Tibial artery (tissue), 4 donors: ENCODE results near the gene GRK1.

ENCODE experiments used
- DNase-seq, 2 donors: peaks; one replicate each; pipeline ENCODE4 v3.0.0-alpha.2; 2019
- H3K27ac ChIP-seq, 2 donors: fragments of 200-600 bp; sonication (generic) in 1 of 2; 1 replicate in 1 of 2; 2 replicates in 1 of 2; pipeline ENCODE4 v1.5.1; 2018 to 2019; ENCODE audit warnings: mild to moderate bottlenecking in 1 of 2
- H3K27me3 ChIP-seq, 2 donors: fragments of 200-600 bp; sonication (generic) in 1 of 2; one replicate each; pipeline versions ENCODE4 v1.5.1 to v1.6.0; 2016 to 2019
- H3K36me3 ChIP-seq, 3 donors: fragments of 200-600 bp; sonication (generic) in 2 of 3; one replicate each; pipeline ENCODE4 v1.5.1; 2016 to 2019; ENCODE audit warnings: mild to moderate bottlenecking in 2 of 3
- H3K4me1 ChIP-seq, 4 donors: fragments of 200-600 bp; sonication (generic) in 2 of 4; 1 replicate in 3 of 4; 2 replicates in 1 of 4; pipeline ENCODE4 v1.5.1; 2016 to 2019
- H3K4me3 ChIP-seq, 2 donors: fragments of 200-600 bp; sonication (generic) in 1 of 2; 1 replicate in 1 of 2; 2 replicates in 1 of 2; pipeline ENCODE4 v1.5.1; 2018 to 2019; ENCODE audit warnings: mild to moderate bottlenecking in 2 of 2
- H3K9me3 ChIP-seq, 3 donors: fragments of 200-600 bp; sonication (generic) in 1 of 3; one replicate each; pipeline ENCODE4 v1.5.1; 2016 to 2019
- CTCF ChIP-seq, 2 experiments: fragments of 200-600 bp in 1 of 2; fragments of 450-650 bp in 1 of 2; IDR thresholded peaks; one replicate each; pipeline ENCODE4 v1.5.1; 2017 to 2019; ENCODE audit warnings: antibody characterized with exemption in 2 of 2, mild to moderate bottlenecking in 1 of 2, moderate library complexity in 1 of 2
- intact Hi-C: fragments of 100-400 bp; cut with DNase I; formaldehyde crosslinking; loops from one replicate; pipeline ENCODE4 v1.15.0; 2023; ENCODE audit warnings: low total_unique reads

The GRK1 gene

GRCh38 chr13:113763961-113764792 is 97.2 kb downstream of the GRK1 start:
- Histone ChIP-seq H3K27me3 (peaks cover 0 to 14% of the 10 kb centered on the region in 2 donors), H3K4me1 (peaks cover 0 to 7% (median 6%) of the 10 kb centered on the region in 4 donors), H3K36me3 (no peaks in the 10 kb centered on the region), H3K9me3 (no peaks in the 10 kb centered on the region), H3K4me3 (no peak overlapping the region), H3K27ac (no peak overlapping the region)
- no peak for TF ChIP-seq CTCF (IDR thresholded peaks at IDR 0.05)
- intact Hi-C loops = no loop called here
- DNase-seq = peak in 1 of 2 donors; percentile 60

GRCh38 chr13:113764793-113765563 is 98.0 kb downstream of the GRK1 start:
- H3K9me3 ChIP-seq = no peaks in the 10 kb centered on the region
- TF ChIP-seq CTCF (IDR thresholded peaks at IDR 0.05) = no peak
- peaks cover 0 to 14% of the 10 kb centered on the region in 2 donors for H3K27me3 ChIP-seq
- H3K27ac ChIP-seq = no peak overlapping the region
- no peaks in the 10 kb centered on the region for H3K36me3 ChIP-seq
- H3K4me1 ChIP-seq = peaks cover 0 to 2% (median under 1%) of the 10 kb centered on the region in 4 donors
- no peak overlapping the region for H3K4me3 ChIP-seq
- intact Hi-C loops = no loop called here
- peak in 1 of 2 donors; percentile 34 for DNase-seq

GRCh38 chr13:113765564-113765910 is 98.5 kb downstream of the GRK1 start:
- Histone ChIP-seq H3K36me3 (no peaks in the 10 kb centered on the region), H3K27me3 (peaks cover 0 to 14% of the 10 kb centered on the region in 2 donors), H3K4me3 (no peak overlapping the region), H3K27ac (no peak overlapping the region), H3K4me1 (no peaks in the 10 kb centered on the region), H3K9me3 (no peaks in the 10 kb centered on the region)
- no peak for TF ChIP-seq CTCF (IDR thresholded peaks at IDR 0.05)
- DNase-seq = peak in 1 of 2 donors; percentile 27
- intact Hi-C loops = no loop called here

- intact Hi-C loops = no loop called here
- no peak for TF ChIP-seq CTCF (IDR thresholded peaks at IDR 0.05)
- Histone ChIP-seq H3K4me1 (no peaks in the 10 kb centered on the region), H3K36me3 (no peaks in the 10 kb centered on the region), H3K4me3 (no peak overlapping the region), H3K27me3 (peaks cover 0 to 10% of the 10 kb centered on the region in 2 donors), H3K9me3 (no peaks in the 10 kb centered on the region), H3K27ac (no peak overlapping the region)
- DNase-seq = peak in 1 of 2 donors; percentile 65
Observed at GRCh38 chr13:113766035-113766800, 99.2 kb downstream of the GRK1 start.

GRCh38 chr13:113767366-113767765 is 100.3 kb downstream of the GRK1 start:
- peaks cover 0 to 10% of the 10 kb centered on the region in 2 donors for H3K27me3 ChIP-seq
- no peaks in the 10 kb centered on the region for H3K36me3 ChIP-seq
- H3K4me1 ChIP-seq = no peaks in the 10 kb centered on the region
- no peak overlapping the region for H3K27ac ChIP-seq
- H3K9me3 ChIP-seq = no peaks in the 10 kb centered on the region
- no peak for TF ChIP-seq CTCF (IDR thresholded peaks at IDR 0.05)
- no peak for DNase-seq
- intact Hi-C loops = no loop called here
- no peak overlapping the region for H3K4me3 ChIP-seq
